DMS53 (cell line): Measurements from ENCODE around the gene FCN1.
"Not testable (repeated sequence)": the region's sequence is repeated elsewhere in the genome, so short reads cannot be mapped to it uniquely, and the experiment has no call there.

Experiments used
- DNase-seq: peaks from one replicate; lab custom pipeline; 2025; lab: John Stamatoyannopoulos, UW

FCN1 gene

DNA sequence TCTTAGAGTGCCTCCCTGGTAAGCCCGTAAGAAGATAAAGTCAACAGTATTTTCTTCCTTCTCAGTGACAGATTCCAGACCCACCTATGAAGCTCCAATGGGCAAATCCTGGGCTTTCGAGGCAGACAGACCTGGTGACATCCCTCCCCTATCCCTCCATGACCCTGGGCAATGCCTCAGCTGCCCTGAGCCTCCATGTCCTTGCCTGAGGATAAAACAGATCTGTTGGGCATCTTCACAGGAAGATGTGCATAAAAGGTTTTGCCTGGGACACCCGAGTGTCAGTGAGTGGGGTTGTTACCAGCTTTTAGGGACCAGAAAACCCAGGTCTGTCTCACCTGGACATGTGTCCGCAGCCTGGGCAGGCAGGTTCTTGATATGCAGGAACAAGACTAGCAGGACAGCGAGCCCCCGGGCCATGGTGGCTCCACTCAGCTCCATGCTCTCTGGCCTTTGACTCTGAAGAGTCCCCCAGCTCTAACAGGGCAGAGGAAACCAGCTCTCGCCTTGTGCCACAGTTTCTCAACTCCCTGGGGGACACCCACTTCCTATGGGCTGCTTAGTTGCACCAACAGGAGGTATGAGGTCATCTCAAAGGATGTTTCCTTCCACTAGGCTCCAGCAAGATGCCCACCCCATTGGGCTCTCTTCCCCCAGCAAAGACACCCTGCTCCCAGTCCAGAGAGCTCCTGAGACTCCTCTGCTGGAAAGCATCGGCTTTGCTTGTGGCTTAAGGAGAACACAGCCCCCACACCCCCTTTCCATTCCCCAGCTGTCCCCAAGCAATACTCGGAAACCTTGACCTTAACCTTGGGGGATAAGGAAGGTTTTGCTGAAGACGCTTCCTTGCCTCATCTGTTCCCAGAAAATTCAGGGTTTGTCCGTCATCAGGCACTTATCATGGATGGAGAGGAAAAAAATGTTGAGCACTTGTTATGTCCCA, at the start of gene FCN1:
FCN1 (minus strand) TSS at position 482 of the 943 bp plus-strand sequence; CDS start at position 441, 41 bp downstream.
- no peak for DNase-seq

- no peak for DNase-seq
These were observed 49.2 kb upstream of the FCN1 start for GRCh38 chr9:134966697-134967546.

GRCh38 chr9:134966270-134966669, 48.6 kb upstream of the FCN1 start:
- no peak for DNase-seq

DNA sequence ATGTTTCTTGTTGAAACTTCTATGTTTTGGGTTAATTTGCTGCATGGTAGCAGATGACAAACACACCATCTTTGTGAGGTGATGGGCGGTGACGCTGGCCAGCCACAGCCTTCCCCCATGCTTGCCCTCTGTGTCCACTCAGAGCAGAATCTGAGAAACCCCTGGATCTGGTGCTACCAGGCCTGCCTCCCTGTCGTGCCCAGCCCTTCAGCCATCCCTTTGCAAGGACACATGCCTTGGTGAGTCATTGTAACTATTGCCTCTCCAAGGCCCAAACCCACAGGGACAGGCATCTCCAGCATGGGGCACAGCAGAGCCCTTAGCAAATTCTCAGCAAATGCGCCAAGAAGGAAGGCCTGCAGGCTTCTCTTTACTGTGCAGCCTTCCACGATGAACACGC, 48.1 kb upstream of the FCN1 start:
- no peak for DNase-seq

DNA sequence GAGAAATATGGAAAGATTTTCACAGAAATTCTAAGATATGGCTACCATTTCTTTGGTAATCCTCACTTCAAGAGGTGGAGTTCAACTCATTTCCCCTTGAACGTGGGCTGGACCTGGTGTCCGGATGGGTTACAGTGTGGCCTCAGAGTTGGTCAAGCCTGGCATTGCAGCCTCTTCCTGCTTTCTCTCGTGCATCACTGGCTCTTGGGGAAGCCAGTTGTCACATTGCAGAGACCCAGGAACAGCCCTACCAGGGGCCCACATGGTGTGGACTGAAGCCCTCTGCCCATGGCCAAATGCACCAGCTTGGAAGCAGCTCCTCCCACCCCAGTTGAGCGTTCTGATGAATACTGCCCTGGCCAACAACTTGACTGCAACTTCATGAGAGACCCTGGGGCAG, 47.7 kb upstream of the FCN1 start:
- no peak for DNase-seq

GRCh38 chr9:134964271-134965055, 46.8 kb upstream of the FCN1 start:
- no peak for DNase-seq

GRCh38 chr9:134963546-134963945, 45.8 kb upstream of the FCN1 start:
- no peak for DNase-seq

DNA sequence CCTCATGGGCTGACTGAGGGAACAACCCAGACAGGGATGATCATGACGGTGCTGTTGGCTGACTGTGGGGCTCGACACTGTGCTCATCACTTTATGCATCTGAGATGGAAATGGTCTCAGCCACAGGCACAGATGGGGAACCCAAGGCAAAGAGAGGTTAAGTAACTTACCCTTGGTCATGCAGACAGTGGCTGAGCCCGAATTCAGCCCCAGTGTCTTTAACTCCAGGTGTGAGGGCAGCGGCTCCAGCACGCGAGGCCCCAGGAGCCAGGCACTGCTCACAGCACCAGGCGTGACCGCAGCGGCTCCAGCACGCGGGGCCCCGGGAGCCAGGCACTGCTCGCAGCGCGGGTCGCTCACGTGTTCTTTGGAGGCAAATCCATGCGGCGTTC, 45.3 kb upstream of the FCN1 start:
- no peak for DNase-seq

DNA sequence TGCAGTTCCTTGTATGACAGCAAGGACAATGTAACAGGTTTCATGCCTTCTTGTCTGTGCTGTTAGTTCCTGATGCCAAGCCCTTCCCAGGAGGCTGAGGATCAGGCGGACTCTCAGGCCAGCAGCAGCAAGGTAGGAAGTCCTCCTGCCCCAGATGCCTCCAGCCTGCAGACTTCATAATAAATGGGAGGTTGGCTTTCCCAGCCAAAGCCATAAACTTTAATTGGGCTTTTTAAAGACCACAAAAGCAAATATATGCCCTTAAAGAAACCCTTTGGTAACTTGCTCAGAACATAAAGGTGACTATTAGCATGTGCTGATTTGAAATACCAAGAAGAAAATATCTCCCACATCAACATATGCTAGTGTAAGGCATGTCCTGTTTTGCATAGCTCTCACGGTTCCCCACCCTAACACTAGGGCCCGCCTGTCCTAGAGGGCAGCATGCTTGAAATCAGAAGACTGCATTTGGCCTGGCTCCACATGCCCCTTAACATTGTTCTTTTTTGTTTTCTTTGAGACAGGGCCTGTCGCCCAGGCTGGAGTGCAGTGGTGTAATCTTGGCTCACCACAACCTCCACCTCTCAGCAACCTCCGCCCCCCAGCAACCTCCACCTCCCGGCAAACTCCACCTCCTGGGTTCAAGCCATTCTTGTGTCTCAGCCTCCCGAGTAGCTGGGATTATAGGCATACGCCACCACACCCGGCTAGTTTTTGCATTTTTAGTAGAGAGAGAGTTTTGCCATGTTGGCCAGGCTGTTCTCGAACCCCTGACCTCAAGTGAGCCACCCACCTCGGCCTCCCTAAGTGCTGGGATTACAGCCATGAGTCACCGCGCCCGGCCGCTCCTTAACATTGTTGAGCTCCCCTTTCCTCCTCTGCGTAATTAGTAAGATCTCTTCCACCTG, 44.6 kb upstream of the FCN1 start:
- DNase-seq: no peak

GRCh38 chr9:134961331-134962064, 43.8 kb upstream of the FCN1 start:
- no peak for DNase-seq

GRCh38 chr9:134960701-134961181, 43.0 kb upstream of the FCN1 start:
- DNase-seq: no peak

DNA sequence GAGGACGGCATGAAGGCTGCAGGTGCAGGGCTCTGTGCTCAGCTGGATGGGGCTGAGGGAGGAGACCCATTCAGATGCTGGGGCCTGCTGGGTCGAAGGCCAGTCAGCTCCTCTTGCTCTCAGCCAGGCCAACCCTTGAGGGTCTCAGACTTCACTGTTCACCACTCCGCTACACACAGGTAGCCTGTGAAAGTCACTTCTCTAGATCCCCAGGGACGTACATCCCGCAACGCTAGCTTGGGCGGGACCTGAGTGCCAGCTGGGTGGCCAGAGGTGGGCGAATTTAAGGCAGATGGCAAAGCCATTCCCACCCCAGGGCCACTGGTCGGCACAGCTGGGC, 42.2 kb upstream of the FCN1 start:
- no peak for DNase-seq

- DNase-seq: no peak
These were observed 41.6 kb upstream of the FCN1 start for GRCh38 chr9:134959126-134959970.

- DNase-seq: no peak
These were observed 40.2 kb upstream of the FCN1 start for GRCh38 chr9:134957945-134958227.

GRCh38 chr9:134957165-134957944, 39.6 kb upstream of the FCN1 start:
- DNase-seq: no peak

DNA sequence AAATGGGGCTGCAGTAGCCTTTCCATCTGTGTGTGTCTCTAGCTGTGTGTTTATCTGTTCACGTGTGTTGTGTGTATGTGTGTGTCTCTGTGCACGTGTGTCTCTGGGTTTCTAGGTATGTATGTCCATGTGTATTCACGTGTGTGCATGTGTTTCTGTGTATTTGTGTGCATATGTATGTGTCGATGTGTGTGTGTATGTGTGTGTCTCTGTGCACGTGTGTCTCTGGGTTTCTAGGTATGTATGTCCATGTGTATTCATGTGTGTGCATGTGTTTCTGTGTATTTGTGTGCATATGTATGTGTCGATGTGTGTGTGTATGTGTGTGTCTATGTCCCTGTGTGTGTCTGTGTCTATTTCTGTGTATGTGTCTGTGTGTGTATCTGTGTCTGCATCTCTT, 38.7 kb upstream of the FCN1 start:
- DNase-seq: not testable (repeated sequence)

DNA sequence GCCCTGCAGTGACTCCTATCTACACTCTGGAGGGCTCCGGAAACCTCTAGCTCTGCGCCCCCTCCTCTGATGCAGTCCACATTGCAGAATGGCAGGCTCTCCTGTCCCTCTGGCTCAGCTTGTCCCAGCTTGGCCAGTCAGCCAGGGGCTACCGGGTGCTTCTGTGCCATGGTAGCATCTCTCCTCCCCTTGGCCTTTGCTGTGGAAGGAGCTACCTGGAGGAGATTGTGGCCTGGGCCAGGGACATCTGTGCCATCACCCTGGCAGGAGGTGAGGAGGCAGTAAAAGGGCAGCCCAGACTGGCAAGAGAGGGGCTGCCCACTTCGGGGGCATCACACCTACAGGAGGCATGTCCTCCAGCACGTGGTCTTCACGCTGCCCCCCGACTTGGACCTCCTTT, 38.1 kb upstream of the FCN1 start:
- DNase-seq: no peak

- no peak for DNase-seq
These were observed 37.4 kb upstream of the FCN1 start for GRCh38 chr9:134955156-134955555.

- DNase-seq: no peak
These were observed 34.3 kb upstream of the FCN1 start for GRCh38 chr9:134951994-134952393.
